HS-5 (cell line): ENCODE data around the gene CARHSP1.
"Not testable (repeated sequence)": the region's sequence is repeated elsewhere in the genome, so short reads cannot be mapped to it uniquely, and the experiment has no call there.

Source experiments
- DNase-seq: peaks from one replicate; pipeline ENCODE4 v3.0.0-alpha.2; 2012; ENCODE audit warnings: low read depth

Gene CARHSP1

GRCh38 chr16:8868416-8869211, at the start of gene CARHSP1:
TSS of gene CARHSP1 (minus strand) at chr16:8869006. CDS start at chr16:8859328, 9,678 bp downstream.
- DNase-seq: peak; percentile 86

DNA sequence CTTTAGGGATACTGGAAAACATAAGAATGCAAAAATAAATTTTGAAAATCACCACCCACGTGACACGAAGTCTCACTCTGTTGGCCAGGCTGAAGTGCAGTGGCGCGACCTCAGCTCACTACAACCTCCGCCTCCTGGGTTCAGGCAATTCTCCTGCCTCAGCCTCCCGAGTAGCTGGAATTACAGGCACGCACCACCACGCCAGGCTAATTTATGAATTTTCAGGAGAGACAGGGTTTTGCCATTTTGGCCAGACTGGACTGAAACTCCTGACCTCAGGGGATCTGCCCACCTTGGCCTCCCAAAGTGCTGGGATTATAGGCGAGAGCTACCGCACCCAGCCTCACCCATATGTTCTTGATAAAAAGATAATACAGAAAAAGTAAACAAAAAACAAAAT, 48.5 kb upstream of the CARHSP1 start:
- not testable (repeated sequence) for DNase-seq

GRCh38 chr16:8916541-8917225, 47.9 kb upstream of the CARHSP1 start:
- DNase-seq: no peak

DNA sequence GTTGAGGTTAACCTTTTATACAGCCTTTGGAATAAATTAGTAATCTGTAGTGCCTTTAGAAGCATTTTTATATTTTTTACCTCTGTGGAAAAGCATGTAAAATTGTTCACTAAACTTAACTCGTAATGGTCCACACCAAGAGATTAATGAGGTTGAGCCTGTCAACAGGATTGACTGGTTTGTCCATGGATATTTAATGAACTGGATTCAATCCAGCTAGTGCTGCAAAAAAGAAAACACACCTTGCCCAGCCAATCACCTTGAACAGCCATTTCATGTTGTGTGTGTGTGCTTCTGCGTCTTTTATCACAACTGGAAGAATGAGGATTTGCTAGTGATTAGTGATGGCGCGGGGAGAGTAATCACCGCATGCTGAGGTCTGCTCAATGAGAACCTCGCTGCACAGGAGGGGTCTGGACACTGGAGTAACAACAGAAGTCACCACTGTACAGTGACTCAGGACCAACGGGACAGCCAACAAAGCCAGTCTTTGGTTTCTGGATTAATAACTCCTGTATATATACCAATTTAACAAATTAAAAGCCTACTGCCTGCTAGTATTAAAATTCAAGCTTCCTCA, 47.0 kb upstream of the CARHSP1 start:
- DNase-seq: no peak

DNA sequence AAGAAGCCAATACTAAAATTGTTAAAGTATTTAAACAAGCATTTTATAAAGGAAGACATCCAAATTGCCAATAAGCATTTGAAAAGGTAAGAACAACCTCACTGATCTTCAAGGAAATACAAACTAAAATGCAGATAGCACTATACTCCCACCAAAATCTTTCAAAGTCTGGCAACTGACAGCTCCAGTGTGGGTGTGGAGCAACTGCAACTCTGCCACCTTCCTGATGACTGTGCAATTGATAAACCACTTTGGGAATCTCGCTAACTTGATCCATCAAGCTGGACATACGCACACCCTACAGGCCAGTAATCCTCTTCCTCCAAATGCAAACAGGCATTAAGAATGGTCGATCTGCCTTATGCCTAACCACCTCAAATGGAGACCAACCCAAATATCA, 45.3 kb upstream of the CARHSP1 start:
- DNase-seq: no peak

- DNase-seq: no peak
These were observed 44.0 kb upstream of the CARHSP1 start for GRCh38 chr16:8912793-8913192.

- no peak for DNase-seq
These were observed 42.0 kb upstream of the CARHSP1 start for GRCh38 chr16:8910811-8911210.

- DNase-seq: no peak
These were observed 40.1 kb upstream of the CARHSP1 start for GRCh38 chr16:8908810-8909468.

DNA sequence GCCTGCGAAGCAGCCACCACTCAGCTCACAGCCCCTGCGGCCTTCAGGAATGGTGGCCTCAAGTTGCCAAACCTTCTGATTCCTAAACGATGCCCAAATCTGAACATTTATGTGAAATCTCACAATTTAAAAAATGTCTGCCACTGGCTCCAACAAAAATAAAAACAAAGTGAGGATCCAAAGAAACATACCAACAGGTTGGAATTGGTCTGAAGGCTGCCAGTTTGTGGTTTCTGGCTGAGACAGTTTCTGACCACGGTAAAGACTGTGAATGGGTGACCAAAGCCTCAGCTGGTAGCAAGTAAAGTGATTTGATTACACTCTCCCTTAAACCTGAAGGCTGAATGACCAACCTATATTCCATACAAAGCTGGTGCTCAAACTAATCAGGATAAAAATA, 38.3 kb upstream of the CARHSP1 start:
- DNase-seq: no peak

- DNase-seq: no peak
These were observed 37.2 kb upstream of the CARHSP1 start for GRCh38 chr16:8905795-8906591.

GRCh38 chr16:8905168-8905762, 36.5 kb upstream of the CARHSP1 start:
- DNase-seq: no peak

DNA sequence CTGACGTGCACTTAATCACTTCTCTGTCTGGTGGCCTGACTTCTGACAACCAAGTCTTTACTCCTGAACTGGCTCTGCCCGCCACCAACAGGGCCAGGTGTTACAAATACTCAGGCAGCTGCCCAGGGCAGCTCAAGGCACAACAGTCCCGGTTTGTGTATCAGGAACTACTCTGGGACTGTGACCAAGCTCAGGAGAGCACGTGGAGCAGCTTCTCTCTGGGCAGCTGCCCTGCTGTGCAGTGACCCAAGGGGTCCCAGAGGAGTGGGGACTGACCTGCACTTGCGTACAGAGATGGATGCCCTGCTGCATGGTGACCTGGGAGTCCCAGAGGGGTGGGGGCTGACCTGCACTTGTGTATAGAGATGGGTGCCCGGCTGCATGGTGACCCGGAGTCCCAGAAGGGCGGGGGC, 35.2 kb upstream of the CARHSP1 start:
- no peak for DNase-seq

- DNase-seq: no peak
These were observed 34.2 kb upstream of the CARHSP1 start for GRCh38 chr16:8903004-8903403.

DNA sequence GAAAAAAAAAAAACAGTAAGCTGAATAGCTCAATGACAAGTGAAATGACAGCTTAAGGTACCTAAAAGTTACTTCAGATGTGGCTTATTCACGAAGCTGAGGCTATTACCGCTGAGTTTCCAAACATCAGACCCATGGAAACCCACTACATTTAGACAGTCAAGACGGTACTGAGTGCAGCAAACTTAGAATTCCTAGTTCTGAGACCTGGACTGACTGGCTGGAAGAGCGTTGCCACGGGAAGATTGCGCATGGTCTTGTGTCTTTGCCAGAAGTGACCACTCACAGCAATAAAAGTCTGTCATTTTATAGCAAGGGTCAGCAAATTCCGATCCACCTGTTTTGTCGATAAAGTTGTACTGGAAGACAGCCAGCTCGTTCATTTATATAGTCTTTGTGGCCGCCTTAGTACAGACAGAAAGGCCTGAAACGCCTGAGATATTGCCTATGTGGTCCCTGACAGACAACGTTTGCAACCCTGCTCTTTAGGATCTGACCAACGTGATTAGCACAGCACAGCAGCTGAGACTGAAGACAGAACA, 32.6 kb upstream of the CARHSP1 start:
- DNase-seq: no peak

DNA sequence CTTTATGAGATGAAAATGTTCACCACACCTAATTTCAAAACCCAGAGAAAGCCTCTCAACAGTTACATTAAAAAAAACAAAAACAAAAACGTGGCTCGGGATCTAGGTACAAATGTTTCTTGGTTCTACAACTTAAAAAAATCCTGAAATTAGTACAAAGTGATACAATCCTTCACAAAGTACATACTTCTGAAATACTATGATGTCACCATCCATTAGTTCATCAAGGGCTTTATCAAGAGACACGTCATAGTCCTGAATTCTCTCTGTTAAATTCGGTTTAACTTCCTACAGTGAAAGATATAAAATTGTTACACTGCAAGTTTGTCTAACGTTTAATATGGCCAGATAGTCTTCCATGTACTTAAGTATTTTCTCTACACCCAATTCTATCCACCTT, 31.5 kb upstream of the CARHSP1 start:
- no peak for DNase-seq

DNA sequence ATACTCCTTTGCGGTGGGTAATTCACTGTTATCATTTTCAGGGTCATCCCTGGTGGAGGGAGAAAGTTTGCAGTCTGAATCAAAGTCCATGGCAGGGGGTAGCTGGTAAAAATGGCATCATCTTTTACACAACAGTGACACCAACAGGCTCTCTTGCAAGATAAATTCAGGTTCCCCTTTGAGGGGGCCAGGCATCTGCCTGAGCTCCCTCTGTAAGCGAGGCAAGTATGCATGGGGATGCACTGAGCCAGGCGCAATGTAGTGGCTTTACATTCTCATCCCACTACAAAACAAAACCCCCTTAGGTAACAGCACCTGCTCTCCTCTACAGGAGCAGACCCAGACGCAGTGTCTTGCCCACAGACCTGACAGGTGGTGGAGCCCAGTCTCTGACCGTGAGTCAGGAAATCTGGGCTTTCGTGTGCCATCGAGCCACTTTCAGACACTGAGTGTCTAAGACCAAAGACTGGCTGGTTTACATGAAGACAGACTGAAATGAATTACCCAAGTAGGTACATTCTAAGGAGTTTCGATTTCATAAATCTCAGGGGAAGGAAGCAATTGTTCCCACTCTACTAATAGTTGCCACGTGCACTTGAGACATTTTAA, 31.0 kb upstream of the CARHSP1 start:
- no peak for DNase-seq

DNA sequence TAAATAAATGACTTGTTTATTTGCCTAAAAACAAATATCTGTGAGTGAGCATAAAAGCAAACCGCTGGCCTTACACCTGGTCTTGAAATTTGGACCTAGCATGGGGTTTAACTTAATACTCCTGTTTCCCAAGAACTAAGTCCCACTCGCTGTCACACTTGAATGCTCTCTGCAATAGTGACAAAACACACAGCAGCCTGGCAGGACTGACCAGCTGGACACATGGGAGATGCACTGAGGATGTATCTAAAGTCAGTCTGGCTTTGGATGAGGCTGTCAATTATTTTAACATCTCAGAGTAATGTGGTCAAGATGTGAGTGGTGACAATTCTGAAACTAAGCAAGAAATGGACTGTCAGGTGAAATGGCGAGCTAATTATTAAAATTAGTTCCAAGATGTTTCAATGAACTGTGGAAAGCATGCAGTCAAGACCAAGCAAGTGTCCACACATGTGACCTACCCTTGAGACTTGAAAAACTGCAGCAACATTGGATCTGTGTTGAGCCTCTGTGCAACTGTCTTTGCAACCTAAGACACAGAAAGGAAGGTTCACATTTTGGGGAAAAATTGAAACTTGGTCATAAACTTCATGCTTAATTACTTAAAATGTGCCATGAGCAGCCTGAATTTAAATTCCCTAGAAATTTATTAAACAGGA, 30.0 kb upstream of the CARHSP1 start:
- DNase-seq: no peak

DNA sequence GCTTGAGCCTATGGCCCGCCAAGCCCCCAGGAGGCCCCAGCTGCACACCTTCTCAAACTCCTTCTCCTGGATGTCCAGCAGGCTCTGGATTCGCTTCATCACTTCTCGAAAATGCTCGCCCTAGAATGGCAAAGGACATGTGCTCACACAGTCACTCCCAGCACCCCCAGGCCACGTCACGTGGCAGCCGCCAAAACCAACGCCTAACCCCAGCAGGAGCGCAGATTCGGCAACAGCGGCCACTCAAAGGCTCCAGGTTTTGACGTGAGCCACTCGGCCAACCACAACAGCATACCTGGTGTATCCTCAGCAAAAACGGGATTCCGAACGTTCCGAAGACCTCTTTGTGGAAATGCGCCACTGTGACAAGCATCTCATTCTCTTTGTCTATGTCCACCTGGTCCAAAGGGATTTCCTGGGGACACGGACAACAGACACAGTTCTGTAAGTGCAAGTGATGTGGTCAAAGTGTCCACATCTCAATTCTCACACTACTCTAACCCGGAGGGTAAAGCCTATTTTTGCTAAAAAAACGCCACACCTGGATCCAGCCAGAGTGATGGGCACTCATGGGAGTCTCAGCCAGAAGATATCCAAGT, 26.0 kb upstream of the CARHSP1 start:
- DNase-seq: no peak

DNA sequence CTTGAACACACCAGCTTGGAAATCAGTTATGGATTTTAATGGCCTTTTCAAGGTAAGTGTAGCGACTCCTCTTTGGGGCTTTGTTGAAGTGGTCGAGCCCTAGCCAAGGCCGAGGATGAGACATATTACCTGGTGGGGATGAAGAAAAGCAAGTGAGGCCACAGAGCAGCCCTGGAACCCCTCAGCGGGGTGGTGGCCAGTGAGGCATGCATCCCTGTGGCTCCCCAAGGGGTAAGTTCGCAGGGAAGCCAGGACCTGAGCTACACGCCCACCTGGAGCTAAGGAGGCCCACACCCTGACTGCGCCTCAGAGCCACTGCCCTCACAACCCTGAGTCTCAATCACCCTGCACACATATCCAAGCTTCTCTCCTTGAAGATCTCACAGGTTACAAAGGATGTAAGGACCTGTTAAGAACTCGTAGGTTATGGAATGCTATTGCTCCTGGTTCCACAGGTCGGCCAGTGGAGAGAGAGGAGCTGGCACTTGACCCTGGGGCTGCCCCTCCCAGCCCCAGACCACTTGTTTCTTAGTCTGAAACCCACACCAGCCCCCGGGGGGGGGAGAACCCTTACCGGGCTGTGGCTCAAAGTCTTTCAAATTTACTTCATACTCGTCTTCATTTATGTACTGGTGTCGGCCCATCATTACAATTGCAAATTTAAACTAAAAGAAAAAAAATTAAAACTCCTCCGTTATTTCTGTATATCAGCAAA, 25.3 kb upstream of the CARHSP1 start:
- DNase-seq: no peak
